ENCODE results near the gene PERP.

GRCh38 chr6:138116661-138116999, 9.4 kb upstream of the PERP start:
- TF ChIP-seq CTCF (IDR thresholded peaks at IDR 0.05) = no peak
- TF ChIP-seq POLR2A (IDR thresholded peaks at IDR 0.05) = no peak
